Activated CD4-positive, alpha-beta memory T cell treated with anti-CD3 and anti-CD28 coated beads for 36 hours (primary cell): ENCODE measurements around the gene ARID1B. TPM values are rescaled to one million over a fixed set of nuclear protein-coding genes. Genes with fewer than 3 reads are reported as not detected.

Experiments
- CTCF ChIA-PET: fragments of 350-600 bp; sonication (Branson Sonifier 250); formaldehyde crosslinking; loops from one replicate; lab custom pipeline; 2021; ENCODE audit warnings: antibody characterized with exemption, inconsistent platforms; lab: Charles Lee
- POLR2A ChIA-PET: fragments of 350-600 bp; sonication (Branson Sonifier 250); formaldehyde crosslinking; loops from one replicate; lab custom pipeline; 2021; ENCODE audit warnings: antibody characterized with exemption; lab: Charles Lee
- DNase-seq: peaks from one replicate; pipeline ENCODE4 v3.0.0-alpha.2; 2020
- H3K27ac Mint-ChIP-seq: one replicate; pipeline ENCODE4 v1.8.0; 2021; ENCODE audit warnings: mixed read lengths
- H3K27me3 Mint-ChIP-seq: one replicate; pipeline ENCODE4 v1.8.0; 2021; ENCODE audit warnings: mixed read lengths
- H3K36me3 Mint-ChIP-seq: one replicate; pipeline ENCODE4 v1.8.0; 2021; ENCODE audit warnings: mixed read lengths
- H3K4me1 Mint-ChIP-seq: one replicate; pipeline ENCODE4 v1.8.0; 2021; ENCODE audit warnings: low read depth, mixed read lengths
- H3K4me3 Mint-ChIP-seq: one replicate; pipeline ENCODE4 v1.8.0; 2021; ENCODE audit warnings: mild to moderate bottlenecking, mixed read lengths
- H3K9me3 Mint-ChIP-seq: one replicate; pipeline ENCODE4 v1.8.0; 2021; ENCODE audit warnings: mixed read lengths
- intact Hi-C: fragments of 100-400 bp; cut with micrococcal nuclease; formaldehyde crosslinking; loops from one replicate; pipeline ENCODE4 v1.15.1; 2023
- total RNA-seq, 2 experiments: library from RNA; stranded (reverse); gene quantifications; one replicate each; pipeline ENCODE4 v1.2.3, GENCODE V29; 2021

The ARID1B gene
- total RNA-seq, result 10 to 100 TPM; 39.0 to 41.5 TPM

GRCh38 chr6:156776840-156777576 is at the start of gene ARID1B:
Gene ARID1B (plus strand): TSS chr6:156777378. CDS start chr6:156777681, 303 bp downstream.
- Mint-ChIP-seq H3K36me3 (peaks cover 2% of the 10 kb centered on the region), H3K4me3 (peak within 1 kb of the TSS; percentile 83), H3K9me3 (no peaks in the 10 kb centered on the region), H3K4me1 (peaks cover 20% of the 10 kb centered on the region), H3K27me3 (no peaks in the 10 kb centered on the region), H3K27ac (peak within 1 kb of the TSS; percentile 95)
- peak; percentile 79 for DNase-seq
- intact Hi-C loops, result loop anchor here (1.0 to 5.0 kb wide), 4 partner anchors 56 to 1465 kb away; partner anchors contain the start of gene TFB1M
- POLR2A ChIA-PET, result interaction anchor here (0.8 to 3.7 kb wide), 6 partner anchors 14 to 244 kb away, joined by 3 to 24 read pairs (median 4); no protein-coding TSS in a partner anchor
- CTCF ChIA-PET, result no interaction called here

- DNase-seq, result no peak
- H3K27ac Mint-ChIP-seq, result no peak overlapping the region
- no peak overlapping the region for H3K4me3 Mint-ChIP-seq
- ChIA-PET POLR2A (no interaction called here), CTCF (no interaction called here)
- no peaks in the 10 kb centered on the region for H3K27me3 Mint-ChIP-seq
- no peaks in the 10 kb centered on the region for H3K9me3 Mint-ChIP-seq
- intact Hi-C loops, result no loop called here
- H3K36me3 Mint-ChIP-seq, result no peaks in the 10 kb centered on the region
- H3K4me1 Mint-ChIP-seq, result peaks cover 2% of the 10 kb centered on the region
These were observed 49.3 kb upstream of the ARID1B start for GRCh38 chr6:156727715-156728385.

- H3K27me3 Mint-ChIP-seq, result no peaks in the 10 kb centered on the region
- H3K36me3 Mint-ChIP-seq, result no peaks in the 10 kb centered on the region
- H3K4me1 Mint-ChIP-seq, result peaks cover 2% of the 10 kb centered on the region
- no peak for DNase-seq
- no peaks in the 10 kb centered on the region for H3K9me3 Mint-ChIP-seq
- ChIA-PET POLR2A (no interaction called here), CTCF (no interaction called here)
- H3K27ac Mint-ChIP-seq, result no peak overlapping the region
- intact Hi-C loops, result no loop called here
- no peak overlapping the region for H3K4me3 Mint-ChIP-seq
These were observed 47.9 kb upstream of the ARID1B start for GRCh38 chr6:156729248-156729647.

- Mint-ChIP-seq H3K36me3 (no peaks in the 10 kb centered on the region), H3K4me1 (peaks cover 2% of the 10 kb centered on the region), H3K27ac (no peak overlapping the region), H3K9me3 (no peaks in the 10 kb centered on the region), H3K4me3 (no peak overlapping the region), H3K27me3 (no peaks in the 10 kb centered on the region)
- intact Hi-C loops, result no loop called here
- CTCF ChIA-PET, result interaction anchor here (0.7 kb wide), 1 partner anchor 1514 kb away, joined by 3 read pairs; no protein-coding TSS in a partner anchor
- DNase-seq, result no peak
- POLR2A ChIA-PET, result interaction anchor here (0.6 kb wide), 1 partner anchor 26 kb away, joined by 3 read pairs; no protein-coding TSS in a partner anchor
These were observed 45.8 kb upstream of the ARID1B start for GRCh38 chr6:156731396-156731795.

GRCh38 chr6:156735751-156736150 is 41.4 kb upstream of the ARID1B start:
- no peak for DNase-seq
- Mint-ChIP-seq H3K4me3 (no peak overlapping the region), H3K27me3 (no peaks in the 10 kb centered on the region), H3K9me3 (peaks cover 11% of the 10 kb centered on the region), H3K27ac (no peak overlapping the region), H3K4me1 (no peaks in the 10 kb centered on the region), H3K36me3 (peaks cover 7% of the 10 kb centered on the region)
- ChIA-PET POLR2A (no interaction called here), CTCF (no interaction called here)
- intact Hi-C loops, result no loop called here

GRCh38 chr6:156740604-156741003 is 36.6 kb upstream of the ARID1B start:
- ChIA-PET POLR2A (no interaction called here), CTCF (no interaction called here)
- Mint-ChIP-seq H3K4me1 (peaks cover 2% of the 10 kb centered on the region), H3K27ac (no peak overlapping the region), H3K36me3 (peaks cover 7% of the 10 kb centered on the region), H3K27me3 (peaks cover 1% of the 10 kb centered on the region), H3K9me3 (peaks cover 16% of the 10 kb centered on the region), H3K4me3 (no peak overlapping the region)
- intact Hi-C loops, result no loop called here
- no peak for DNase-seq

- Mint-ChIP-seq H3K36me3 (peaks cover 7% of the 10 kb centered on the region), H3K9me3 (peaks cover 16% of the 10 kb centered on the region), H3K27me3 (peaks cover 1% of the 10 kb centered on the region), H3K4me3 (no peak overlapping the region), H3K27ac (no peak overlapping the region), H3K4me1 (peaks cover 2% of the 10 kb centered on the region)
- ChIA-PET CTCF (no interaction called here), POLR2A (no interaction called here)
- no peak for DNase-seq
- intact Hi-C loops, result no loop called here
These were observed 35.7 kb upstream of the ARID1B start for GRCh38 chr6:156741287-156742073.

- Mint-ChIP-seq H3K36me3 (no peaks in the 10 kb centered on the region), H3K4me3 (no peak overlapping the region), H3K4me1 (no peaks in the 10 kb centered on the region), H3K27me3 (peaks cover 1% of the 10 kb centered on the region), H3K27ac (no peak overlapping the region), H3K9me3 (no peaks in the 10 kb centered on the region)
- intact Hi-C loops, result no loop called here
- CTCF ChIA-PET, result no interaction called here
- no peak for DNase-seq
- POLR2A ChIA-PET, result no interaction called here
These were observed 29.5 kb upstream of the ARID1B start for GRCh38 chr6:156747715-156748114.

GRCh38 chr6:156748504-156748903 is 28.7 kb upstream of the ARID1B start:
- intact Hi-C loops, result no loop called here
- ChIA-PET POLR2A (no interaction called here), CTCF (no interaction called here)
- DNase-seq, result no peak
- H3K27me3 Mint-ChIP-seq, result peaks cover 1% of the 10 kb centered on the region
- no peak overlapping the region for H3K27ac Mint-ChIP-seq
- H3K4me3 Mint-ChIP-seq, result no peak overlapping the region
- no peaks in the 10 kb centered on the region for H3K36me3 Mint-ChIP-seq
- no peaks in the 10 kb centered on the region for H3K4me1 Mint-ChIP-seq
- H3K9me3 Mint-ChIP-seq, result no peaks in the 10 kb centered on the region

GRCh38 chr6:156752666-156753301 is 24.4 kb upstream of the ARID1B start:
- POLR2A ChIA-PET, result no interaction called here
- H3K4me3 Mint-ChIP-seq, result no peak overlapping the region
- intact Hi-C loops, result no loop called here

GRCh38 chr6:156756630-156757610 is 20.3 kb upstream of the ARID1B start:
- no peak overlapping the region for H3K4me3 Mint-ChIP-seq
- H3K27ac Mint-ChIP-seq, result no peak overlapping the region
- no peaks in the 10 kb centered on the region for H3K9me3 Mint-ChIP-seq
- intact Hi-C loops, result no loop called here
- ChIA-PET CTCF (no interaction called here), POLR2A (no interaction called here)
- H3K27me3 Mint-ChIP-seq, result peaks cover 6% of the 10 kb centered on the region
- DNase-seq, result no peak
- no peaks in the 10 kb centered on the region for H3K4me1 Mint-ChIP-seq
- no peaks in the 10 kb centered on the region for H3K36me3 Mint-ChIP-seq

More at GRCh38 chr6:156752666-156753301, 24.4 kb upstream of the ARID1B start:
- Mint-ChIP-seq H3K4me1 (no peaks in the 10 kb centered on the region), H3K36me3 (no peaks in the 10 kb centered on the region), H3K9me3 (no peaks in the 10 kb centered on the region), H3K27me3 (peaks cover 3% of the 10 kb centered on the region), H3K27ac (no peak overlapping the region)
- DNase-seq, result no peak
- CTCF ChIA-PET, result no interaction called here
